ENCODE measurements around the gene SPATA1.
"Not testable (repeated sequence)": the region's sequence is repeated elsewhere in the genome, so short reads cannot be mapped to it uniquely, and the experiment has no call there.

The SPATA1 gene

DNA sequence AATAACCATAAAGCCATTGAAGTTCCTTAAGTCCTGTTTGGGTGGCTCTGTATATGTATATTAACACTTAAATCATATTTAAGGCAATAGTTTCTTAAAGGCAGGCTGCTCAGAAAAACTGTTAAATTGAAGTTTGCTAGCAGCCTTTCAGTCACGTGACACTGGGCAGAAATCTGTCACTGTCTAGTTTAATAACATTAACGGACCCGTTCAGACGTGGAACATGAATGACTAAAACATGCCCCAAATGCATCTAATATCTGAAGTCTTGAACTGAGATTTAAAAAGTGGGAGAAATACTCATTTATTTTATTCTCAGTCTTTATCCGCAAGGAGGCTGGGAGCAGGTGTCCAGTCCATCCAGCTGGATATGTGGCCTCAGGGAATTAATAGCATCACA lies 3.3 kb upstream of the SPATA1 start:
- peak overlapping the region; percentile 16 for H3K27ac Mint-ChIP-seq
- H3K4me1 Mint-ChIP-seq (ENCODE audit: low read depth): peaks cover 64% of the 10 kb centered on the region
- H3K9me3 Mint-ChIP-seq: no peaks in the 10 kb centered on the region
- H3K4me3 Mint-ChIP-seq: peak overlapping the region; percentile 4
- H3K36me3 Mint-ChIP-seq (ENCODE audit: low read depth): peaks cover 50% of the 10 kb centered on the region
- no peaks in the 10 kb centered on the region for H3K27me3 Mint-ChIP-seq

DNA sequence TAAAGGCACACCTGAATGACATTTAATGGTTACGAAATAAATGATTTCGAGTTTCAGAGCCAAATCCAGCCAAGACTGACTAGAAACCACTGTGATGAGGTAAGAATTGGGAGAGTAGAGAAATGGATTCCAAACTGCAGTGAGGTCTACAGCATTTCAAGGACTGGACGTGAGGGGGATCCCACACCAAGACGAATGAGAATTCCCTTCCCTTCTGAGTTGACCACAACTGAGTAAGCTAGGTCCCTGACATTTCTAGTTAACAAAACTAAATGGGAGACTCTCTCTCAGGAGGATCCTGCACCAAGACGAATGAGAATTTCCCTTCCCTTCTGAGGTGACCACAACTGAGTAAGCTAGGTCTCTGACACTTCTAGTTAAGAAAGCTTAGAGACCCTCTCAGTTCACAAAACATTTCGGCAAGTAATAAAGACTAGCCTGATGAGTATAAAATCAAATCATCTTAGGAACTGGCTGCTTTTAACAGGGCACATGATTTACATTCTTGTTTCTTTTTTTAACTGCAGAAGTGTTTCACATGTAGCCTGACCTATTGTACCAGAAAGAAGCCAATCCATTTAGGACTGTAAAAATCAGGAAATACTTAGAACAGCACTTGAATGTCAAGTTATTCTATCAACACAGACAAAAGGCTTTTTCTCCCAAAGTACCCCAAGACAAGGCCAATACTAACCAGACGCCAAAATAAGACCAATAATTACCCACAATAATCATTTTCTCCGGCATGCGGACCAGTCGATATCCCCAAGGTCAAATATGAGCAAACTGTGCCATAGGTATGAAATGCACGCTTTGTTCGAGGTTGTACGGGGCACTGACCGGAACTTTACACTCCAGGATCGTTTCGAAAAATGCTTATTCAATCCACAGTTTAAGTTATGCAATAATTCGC lies 1.4 kb upstream of the SPATA1 start:
- Mint-ChIP-seq H3K36me3 (ENCODE audit: low read depth) (peaks cover 45% of the 10 kb centered on the region), H3K4me3 (peak overlapping the region; percentile 93), H3K9me3 (peaks cover 4% of the 10 kb centered on the region), H3K27me3 (no peaks in the 10 kb centered on the region), H3K27ac (peak overlapping the region; percentile 97), H3K4me1 (ENCODE audit: low read depth) (peaks cover 62% of the 10 kb centered on the region)

DNA sequence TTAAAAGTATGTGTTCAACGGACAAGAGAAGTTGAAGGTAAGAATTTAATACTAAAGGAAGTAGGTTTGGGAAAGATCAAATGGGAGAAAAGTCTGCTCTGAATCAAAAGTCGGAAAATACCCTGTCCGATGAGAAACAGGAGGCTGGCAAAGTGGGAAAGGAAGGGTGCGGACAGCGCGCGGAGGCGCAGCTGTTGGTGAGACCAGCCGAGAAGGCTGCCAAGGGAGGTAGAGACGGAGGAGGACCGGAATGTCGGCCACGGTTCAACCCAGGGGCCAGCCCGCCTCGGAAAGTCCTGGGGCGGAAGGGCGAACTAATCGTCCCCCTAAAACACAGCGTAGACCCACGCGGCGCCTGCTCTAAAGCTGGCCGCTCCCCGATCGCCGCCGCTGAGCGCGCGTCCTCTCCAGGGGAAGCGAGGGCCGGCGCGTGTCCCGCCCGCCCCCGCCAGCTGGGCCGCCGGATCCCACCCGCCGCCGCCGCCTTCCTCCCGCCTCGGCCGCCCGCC lies 639 bp upstream of the SPATA1 start:
- Mint-ChIP-seq H3K27me3 (no peaks in the 10 kb centered on the region), H3K4me3 (peak overlapping the region; percentile 93), H3K27ac (peak overlapping the region; percentile 97), H3K4me1 (ENCODE audit: low read depth) (peaks cover 58% of the 10 kb centered on the region), H3K9me3 (peaks cover 4% of the 10 kb centered on the region), H3K36me3 (ENCODE audit: low read depth) (peaks cover 38% of the 10 kb centered on the region)

DNA sequence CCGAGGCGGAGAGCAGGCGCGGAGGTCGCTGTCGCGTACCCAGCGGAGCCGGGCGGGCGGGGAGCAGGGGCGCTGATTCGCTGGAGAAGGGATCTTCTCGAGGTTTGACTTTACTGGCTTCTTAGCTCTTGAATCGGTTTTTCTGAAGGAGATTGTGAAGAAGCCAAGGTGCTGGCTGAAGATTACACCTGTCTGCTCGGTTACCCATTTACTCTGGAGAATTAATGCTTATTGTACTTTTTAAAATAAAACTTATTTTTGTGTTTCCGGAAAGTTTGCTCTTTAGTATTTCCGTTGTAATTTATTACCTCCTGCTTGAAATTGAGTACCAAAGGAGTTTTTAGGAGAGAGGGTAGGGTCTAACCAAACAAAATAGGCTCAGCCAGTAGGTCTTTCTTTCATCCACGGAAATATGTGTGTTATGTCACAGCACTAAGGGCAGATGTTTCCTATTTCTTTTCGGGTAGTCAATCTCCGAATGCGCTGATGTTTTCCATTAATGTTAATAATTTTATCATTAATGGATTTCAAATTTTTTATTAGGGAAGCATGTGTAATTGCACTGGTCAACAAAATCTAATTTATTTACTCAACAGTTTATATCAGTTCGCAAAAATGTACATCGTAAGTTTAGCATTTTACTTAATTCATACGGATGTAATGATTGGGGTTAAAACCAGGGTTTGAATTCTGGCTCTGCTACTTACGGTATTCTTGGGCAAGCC lies 705 bp downstream of the SPATA1 start:
- Mint-ChIP-seq H3K9me3 (peaks cover 4% of the 10 kb centered on the region), H3K4me1 (ENCODE audit: low read depth) (peaks cover 45% of the 10 kb centered on the region), H3K4me3 (peak overlapping the region; percentile 93), H3K36me3 (ENCODE audit: low read depth) (peaks cover 24% of the 10 kb centered on the region), H3K27ac (peak overlapping the region; percentile 93), H3K27me3 (no peaks in the 10 kb centered on the region)

DNA sequence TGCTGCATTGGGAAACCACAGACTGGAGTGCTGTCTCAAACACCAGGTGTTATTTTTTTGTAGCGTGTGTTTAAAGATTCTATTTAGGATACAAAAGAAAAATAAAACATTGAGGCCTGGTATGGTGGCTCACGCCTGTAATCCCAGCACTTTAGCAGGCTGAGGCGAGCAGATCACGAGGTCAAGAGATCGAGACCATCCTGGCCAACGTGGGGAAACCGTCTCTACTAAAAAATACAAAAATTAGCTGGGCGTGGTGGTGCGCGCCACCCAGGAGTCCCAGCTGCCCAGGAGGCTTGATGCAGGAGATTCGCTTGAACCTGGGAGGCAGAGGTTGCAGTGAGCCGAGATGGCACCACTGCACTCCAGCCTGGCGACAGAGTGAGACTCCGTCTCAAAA lies 1.7 kb downstream of the SPATA1 start:
- not testable (repeated sequence) for H3K9me3 Mint-ChIP-seq, H3K4me3 Mint-ChIP-seq, H3K27me3 Mint-ChIP-seq, H3K27ac Mint-ChIP-seq
- Mint-ChIP-seq H3K36me3 (ENCODE audit: low read depth) (peaks cover 24% of the 10 kb centered on the region), H3K4me1 (ENCODE audit: low read depth) (peaks cover 37% of the 10 kb centered on the region)

DNA sequence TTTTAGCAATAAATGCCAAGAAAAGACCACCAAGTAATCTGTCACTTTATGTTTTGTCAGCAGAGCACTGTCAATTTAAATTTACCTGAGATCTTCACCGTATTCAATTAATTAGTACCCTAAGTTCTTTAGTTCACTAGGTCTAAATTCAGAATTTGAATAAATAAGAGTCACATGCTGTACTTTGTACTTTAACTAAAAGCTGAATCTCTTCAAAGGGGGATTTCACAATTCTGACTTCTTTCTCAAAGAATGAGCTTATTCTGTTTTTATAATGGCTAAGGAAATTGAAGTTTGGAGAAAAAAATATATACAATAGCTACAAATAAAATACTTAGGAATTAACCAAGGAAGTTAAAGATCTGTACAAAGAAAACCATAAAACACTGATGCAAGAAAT lies 2.3 kb downstream of the SPATA1 start:
- H3K27ac Mint-ChIP-seq: no peak overlapping the region
- H3K4me1 Mint-ChIP-seq (ENCODE audit: low read depth): peaks cover 31% of the 10 kb centered on the region
- H3K9me3 Mint-ChIP-seq: peaks cover 4% of the 10 kb centered on the region
- no peak overlapping the region for H3K4me3 Mint-ChIP-seq
- H3K36me3 Mint-ChIP-seq (ENCODE audit: low read depth): peaks cover 24% of the 10 kb centered on the region
- no peaks in the 10 kb centered on the region for H3K27me3 Mint-ChIP-seq

DNA sequence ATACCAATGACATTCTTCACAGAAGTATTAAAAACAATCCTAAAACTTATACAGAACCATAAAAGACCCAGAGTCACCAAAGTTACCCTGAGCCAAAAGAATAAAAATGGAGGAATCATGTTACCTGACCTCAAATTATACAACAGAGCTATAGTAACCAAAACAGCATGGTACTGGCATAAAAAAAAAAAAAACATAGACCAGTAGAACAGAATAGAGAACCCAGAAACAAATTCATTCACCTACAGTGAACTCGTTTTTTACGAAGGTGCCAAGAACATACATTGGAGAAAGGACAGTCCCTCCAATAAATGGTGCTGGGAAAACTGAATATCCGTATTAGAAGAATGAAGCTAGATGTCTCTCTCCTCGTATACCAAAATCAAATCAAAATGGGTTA lies 2.8 kb downstream of the SPATA1 start:
- Mint-ChIP-seq H3K4me1 (ENCODE audit: low read depth) (peaks cover 25% of the 10 kb centered on the region), H3K36me3 (ENCODE audit: low read depth) (peaks cover 24% of the 10 kb centered on the region), H3K9me3 (peaks cover 4% of the 10 kb centered on the region), H3K27ac (no peak overlapping the region), H3K4me3 (no peak overlapping the region), H3K27me3 (no peaks in the 10 kb centered on the region)

DNA sequence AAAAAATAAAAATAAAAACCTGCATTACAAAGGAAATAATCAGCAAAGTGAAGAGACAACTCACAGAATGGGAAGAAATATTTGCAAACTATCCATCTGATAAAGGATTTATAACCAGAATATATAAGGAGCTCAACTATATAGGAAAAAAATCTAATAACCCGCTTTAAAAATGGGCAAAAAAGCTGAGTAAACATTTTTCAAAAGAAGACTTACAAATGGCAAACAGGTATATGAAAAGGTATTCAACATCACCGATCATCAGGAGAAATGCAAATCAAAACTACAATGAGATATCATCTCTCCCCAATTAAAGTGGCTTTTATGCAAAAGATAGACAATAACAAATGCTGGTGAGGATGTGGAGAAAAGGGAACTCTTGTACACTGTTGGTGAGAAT lies 4.0 kb downstream of the SPATA1 start:
- Mint-ChIP-seq H3K27me3 (no peaks in the 10 kb centered on the region), H3K27ac (no peak overlapping the region)

DNA sequence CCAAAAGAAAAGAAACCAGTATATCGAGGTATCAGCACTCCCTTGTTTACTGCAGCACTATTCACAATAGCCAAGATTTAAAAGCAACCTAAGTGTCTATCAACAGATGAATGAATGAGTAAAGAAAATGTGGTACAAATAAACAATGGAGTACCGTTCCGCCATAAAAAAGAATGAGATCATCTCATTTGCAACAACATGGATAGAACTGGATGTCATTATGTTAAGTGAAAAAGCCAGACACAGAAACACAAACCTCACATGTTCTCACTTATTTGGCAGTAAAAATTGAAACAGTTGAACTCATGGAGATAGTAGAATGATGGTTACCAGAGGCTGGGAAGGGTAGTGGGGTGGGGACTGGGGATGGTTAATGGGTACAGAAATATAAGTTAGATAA lies 4.5 kb downstream of the SPATA1 start:
- no peak overlapping the region for H3K4me3 Mint-ChIP-seq
- peaks cover 9% of the 10 kb centered on the region for H3K36me3 Mint-ChIP-seq (ENCODE audit: low read depth)
- H3K9me3 Mint-ChIP-seq: peaks cover 4% of the 10 kb centered on the region
- H3K4me1 Mint-ChIP-seq (ENCODE audit: low read depth): peaks cover 12% of the 10 kb centered on the region
- H3K27me3 Mint-ChIP-seq: no peaks in the 10 kb centered on the region
- no peak overlapping the region for H3K27ac Mint-ChIP-seq

More for the DNA sequence above, 4.0 kb downstream of the SPATA1 start:
- peaks cover 14% of the 10 kb centered on the region for H3K36me3 Mint-ChIP-seq (ENCODE audit: low read depth)
- no peak overlapping the region for H3K4me3 Mint-ChIP-seq
- H3K4me1 Mint-ChIP-seq (ENCODE audit: low read depth): peaks cover 14% of the 10 kb centered on the region
- peaks cover 4% of the 10 kb centered on the region for H3K9me3 Mint-ChIP-seq

DNA sequence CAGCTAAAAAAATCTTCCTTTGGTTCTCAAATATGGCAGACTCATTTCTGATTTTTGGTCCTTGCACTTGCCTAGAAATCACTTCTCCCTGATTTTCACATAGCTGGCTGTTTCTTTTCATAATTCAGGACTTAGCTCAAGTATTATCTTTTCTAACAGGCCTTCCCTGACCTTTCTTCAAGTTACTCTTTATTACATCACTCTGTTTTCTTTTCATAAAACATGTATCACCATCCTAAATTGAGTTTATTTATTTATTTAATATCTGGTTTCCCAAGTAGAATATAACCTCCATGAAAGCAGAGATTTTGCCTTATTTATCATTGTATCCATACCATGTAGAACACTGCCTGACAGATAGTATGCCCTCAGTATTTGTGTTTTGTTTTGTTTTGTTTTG lies 18.4 kb downstream of the SPATA1 start:
- H3K4me1 Mint-ChIP-seq (ENCODE audit: low read depth): no peaks in the 10 kb centered on the region
- H3K9me3 Mint-ChIP-seq: no peaks in the 10 kb centered on the region
- H3K36me3 Mint-ChIP-seq (ENCODE audit: low read depth): peaks cover 7% of the 10 kb centered on the region
- H3K27me3 Mint-ChIP-seq: no peaks in the 10 kb centered on the region
- H3K4me3 Mint-ChIP-seq: no peak overlapping the region
- no peak overlapping the region for H3K27ac Mint-ChIP-seq

DNA sequence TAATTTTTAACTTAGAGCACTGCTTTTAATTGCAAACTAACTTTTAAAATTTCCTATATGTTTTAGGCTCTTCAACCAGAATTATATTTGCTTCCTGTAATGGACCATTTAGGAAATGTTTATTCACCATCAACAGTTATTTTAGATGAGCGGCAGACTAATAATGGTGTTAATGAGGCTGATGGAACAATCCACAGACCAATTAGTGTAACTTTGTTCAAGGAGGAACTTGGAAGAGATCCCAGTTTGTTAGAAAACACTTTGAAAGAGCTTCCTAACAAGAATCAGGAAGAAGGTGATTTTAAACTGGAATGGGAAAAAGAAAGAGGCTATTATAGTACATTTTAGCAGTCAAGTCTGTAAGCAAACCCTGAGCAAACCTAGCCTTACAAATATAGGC lies 19.6 kb downstream of the SPATA1 start:
- Mint-ChIP-seq H3K27me3 (no peaks in the 10 kb centered on the region), H3K4me3 (no peak overlapping the region), H3K36me3 (ENCODE audit: low read depth) (peaks cover 7% of the 10 kb centered on the region), H3K4me1 (ENCODE audit: low read depth) (no peaks in the 10 kb centered on the region), H3K9me3 (no peaks in the 10 kb centered on the region), H3K27ac (no peak overlapping the region)

DNA sequence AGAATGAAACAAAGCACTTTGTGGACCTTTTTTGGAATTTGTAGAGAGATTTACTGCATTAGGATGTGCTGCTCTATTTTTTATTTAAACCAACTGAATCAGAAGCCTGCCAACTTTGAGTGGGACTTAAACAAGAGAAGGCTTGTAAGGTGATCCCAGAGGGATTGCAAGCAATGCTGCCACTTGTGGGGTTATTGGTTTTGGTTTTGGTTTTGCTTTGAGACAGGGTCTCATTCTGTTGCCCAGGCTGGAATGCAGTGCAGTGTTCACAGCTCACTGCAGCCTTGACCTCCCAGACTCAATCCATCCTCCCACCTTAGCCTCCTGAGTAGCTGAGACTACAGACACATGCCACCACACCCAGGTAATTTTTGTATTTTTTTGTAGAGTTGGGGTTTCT lies 32.4 kb downstream of the SPATA1 start:
- peaks cover 23% of the 10 kb centered on the region for H3K4me1 Mint-ChIP-seq (ENCODE audit: low read depth)
- H3K4me3 Mint-ChIP-seq: no peak overlapping the region
- H3K36me3 Mint-ChIP-seq (ENCODE audit: low read depth): peaks cover 27% of the 10 kb centered on the region
- no peaks in the 10 kb centered on the region for H3K27me3 Mint-ChIP-seq
- H3K27ac Mint-ChIP-seq: no peak overlapping the region
- no peaks in the 10 kb centered on the region for H3K9me3 Mint-ChIP-seq

DNA sequence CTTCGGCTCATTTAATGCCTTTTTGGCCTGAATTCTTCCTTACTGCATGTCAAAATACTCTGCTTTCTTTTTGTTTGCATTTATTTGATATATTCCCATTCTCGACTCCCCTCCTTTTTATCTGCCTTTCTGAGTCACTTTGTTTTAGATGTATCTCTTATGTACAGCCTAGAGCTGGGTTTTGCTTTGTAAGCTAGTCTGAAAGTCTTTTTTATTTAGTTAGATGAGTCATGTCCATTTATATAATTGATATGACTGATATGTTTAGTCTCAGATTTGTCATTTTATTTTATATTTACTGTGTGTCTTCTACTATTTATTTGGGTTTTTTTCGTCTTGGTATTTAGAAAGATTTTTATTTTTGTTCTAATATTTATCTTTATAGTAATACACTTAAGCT lies 33.8 kb downstream of the SPATA1 start:
- H3K4me3 Mint-ChIP-seq: no peak overlapping the region
- peaks cover 27% of the 10 kb centered on the region for H3K36me3 Mint-ChIP-seq (ENCODE audit: low read depth)
- no peaks in the 10 kb centered on the region for H3K27me3 Mint-ChIP-seq
- no peaks in the 10 kb centered on the region for H3K9me3 Mint-ChIP-seq
- peak overlapping the region; percentile 43 for H3K27ac Mint-ChIP-seq
- H3K4me1 Mint-ChIP-seq (ENCODE audit: low read depth): peaks cover 23% of the 10 kb centered on the region

DNA sequence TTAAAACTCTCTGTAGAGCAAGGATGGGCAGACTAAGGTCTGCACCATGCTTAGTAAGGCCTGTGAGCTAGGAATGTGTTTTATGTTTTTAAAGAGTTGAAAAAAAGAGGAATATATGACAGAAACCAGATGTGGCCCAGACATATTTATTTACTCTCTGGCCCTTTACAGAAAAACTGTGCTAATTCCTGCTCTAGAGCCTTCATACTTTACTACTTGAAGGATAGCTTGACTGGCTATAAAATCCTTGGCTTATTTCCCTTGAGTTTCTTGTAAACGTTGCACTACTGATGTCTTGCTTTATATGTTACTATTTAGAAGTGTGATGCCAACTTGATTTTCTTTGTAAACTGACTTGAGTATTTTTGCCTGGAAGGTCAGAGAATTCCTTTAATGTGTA lies 34.6 kb downstream of the SPATA1 start:
- Mint-ChIP-seq H3K4me1 (ENCODE audit: low read depth) (peaks cover 23% of the 10 kb centered on the region), H3K4me3 (no peak overlapping the region), H3K27me3 (no peaks in the 10 kb centered on the region)

DNA sequence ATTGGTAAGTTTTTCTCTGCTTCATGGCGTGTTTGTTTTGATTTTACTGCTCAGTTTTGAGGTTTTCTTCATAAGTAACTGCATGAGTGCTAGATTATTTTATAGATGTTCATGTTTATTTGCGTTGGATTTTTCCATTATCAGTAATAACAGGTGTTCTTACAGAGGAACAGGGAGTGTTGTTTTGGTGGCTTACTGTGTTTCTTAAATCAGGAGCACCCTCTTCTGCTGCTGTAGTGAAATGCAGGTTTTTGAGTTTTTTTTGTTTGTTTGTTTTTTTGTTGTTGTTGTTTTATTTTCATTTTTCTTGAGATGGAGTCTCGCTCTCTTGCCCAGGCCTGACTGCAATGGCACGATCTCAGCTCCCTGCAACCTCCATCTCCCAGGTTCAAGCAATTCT lies 35.5 kb downstream of the SPATA1 start:
- Mint-ChIP-seq H3K27ac (no peak overlapping the region), H3K4me1 (ENCODE audit: low read depth) (peaks cover 23% of the 10 kb centered on the region), H3K4me3 (no peak overlapping the region), H3K36me3 (ENCODE audit: low read depth) (peaks cover 27% of the 10 kb centered on the region), H3K9me3 (no peaks in the 10 kb centered on the region), H3K27me3 (no peaks in the 10 kb centered on the region)

More for the DNA sequence above, 34.6 kb downstream of the SPATA1 start:
- Mint-ChIP-seq H3K27ac (no peak overlapping the region), H3K9me3 (no peaks in the 10 kb centered on the region), H3K36me3 (ENCODE audit: low read depth) (peaks cover 27% of the 10 kb centered on the region)
